GM23338 (cell line): ENCODE results near the gene CTCFL. TPM values are rescaled to one million over a fixed set of nuclear protein-coding genes. Genes with fewer than 3 reads are reported as not detected.

Experiments used
- ATAC-seq: fragments of 200-7000 bp; cut with Tn5 transposase; 3 replicates; pipeline ENCODE4 v1.9.1; 2020
- DNase-seq: peaks from one replicate; pipeline ENCODE4 v3.0.0-alpha.2; 2015; ENCODE audit warnings: low spot score
- H2AFZ ChIP-seq: fragments of 200-600 bp; sonication (generic); 2 replicates; pipeline ENCODE4 v1.8.0; 2016; ENCODE audit warnings: antibody characterized with exemption, mild to moderate bottlenecking, moderate library complexity
- H3F3A ChIP-seq: fragments of 200-600 bp; sonication (generic); replicated peaks from 2 replicates; pipeline ENCODE4 v1.8.0; 2017; ENCODE audit warnings: antibody characterized with exemption, mixed run types, low read depth
- H3K27ac ChIP-seq: fragments of 200-600 bp; sonication (generic); 2 replicates; pipeline ENCODE4 v1.6.1; 2016; ENCODE audit warnings: low read depth
- H3K27me3 ChIP-seq: fragments of 200-600 bp; sonication (generic); 2 replicates; pipeline ENCODE4 v1.8.0; 2016; ENCODE audit warnings: mild to moderate bottlenecking, mixed run types, moderate library complexity; ENCODE audit not compliant: insufficient read depth
- H3K36me3 ChIP-seq: fragments of 200-600 bp; sonication (generic); 2 replicates; pipeline ENCODE4 v1.8.0; 2016; ENCODE audit warnings: mild to moderate bottlenecking; ENCODE audit not compliant: insufficient read depth
- H3K4me1 ChIP-seq: fragments of 200-600 bp; sonication (generic); 2 replicates; pipeline ENCODE4 v1.8.0; 2016; ENCODE audit warnings: mild to moderate bottlenecking, moderate library complexity; ENCODE audit not compliant: insufficient read depth
- H3K4me2 ChIP-seq: fragments of 200-600 bp; sonication (generic); 2 replicates; pipeline ENCODE4 v1.7.1; 2017; ENCODE audit warnings: mixed run types
- H3K4me3 ChIP-seq: fragments of 200-600 bp; sonication (generic); 2 replicates; pipeline ENCODE4 v1.6.1; 2016; ENCODE audit warnings: mixed run types
- H3K79me2 ChIP-seq: fragments of 200-600 bp; sonication (generic); replicated peaks from 2 replicates; pipeline ENCODE4 v1.8.0; 2017; ENCODE audit warnings: mild to moderate bottlenecking; ENCODE audit not compliant: insufficient read depth
- H3K9me2 ChIP-seq: fragments of 200-600 bp; sonication (generic); 2 replicates; pipeline ENCODE4 v1.8.0; 2017; ENCODE audit not compliant: insufficient read depth
- H4K20me1 ChIP-seq: fragments of 200-600 bp; sonication (generic); replicated peaks from 2 replicates; pipeline ENCODE4 v1.8.0; 2017; ENCODE audit warnings: mild to moderate bottlenecking; ENCODE audit not compliant: insufficient read depth
- H3K27ac Mint-ChIP-seq: 2 replicates; pipeline ENCODE4 v1.8.0; 2020; ENCODE audit warnings: inconsistent platforms, mild to moderate bottlenecking, moderate library complexity, mixed read lengths
- H3K27me3 Mint-ChIP-seq: 3 replicates; pipeline ENCODE4 v1.8.0; 2022; ENCODE audit warnings: low read depth, mild to moderate bottlenecking, moderate library complexity, mixed read lengths, inconsistent platforms; ENCODE audit not compliant: insufficient read depth, poor library complexity
- H3K36me3 Mint-ChIP-seq: 3 replicates; pipeline ENCODE4 v1.8.0; 2021; ENCODE audit warnings: low read depth, mild to moderate bottlenecking, inconsistent platforms, moderate library complexity, mixed read lengths
- H3K4me1 Mint-ChIP-seq: 3 replicates; pipeline ENCODE4 v1.8.0; 2020; ENCODE audit warnings: mild to moderate bottlenecking, inconsistent platforms, mixed read lengths
- H3K4me3 Mint-ChIP-seq: 3 replicates; pipeline ENCODE4 v1.8.0; 2021; ENCODE audit warnings: moderate library complexity, mild to moderate bottlenecking, inconsistent platforms, mixed read lengths
- H3K9me3 Mint-ChIP-seq: 3 replicates; pipeline ENCODE4 v1.8.0; 2020; ENCODE audit warnings: moderate library complexity, mild to moderate bottlenecking, inconsistent platforms, mixed read lengths
- EZH2 ChIP-seq: fragments of 200-600 bp; sonication (generic); IDR thresholded peaks from one replicate; pipeline ENCODE4 v1.8.0; 2017; ENCODE audit warnings: antibody characterized with exemption, mild to moderate bottlenecking, low read depth; ENCODE audit not compliant: unreplicated experiment
- EZH2phosphoT487 ChIP-seq: fragments of 200-600 bp; sonication (generic); IDR thresholded peaks from one replicate; pipeline ENCODE4 v1.8.1; 2018; ENCODE audit warnings: antibody characterized with exemption; ENCODE audit not compliant: unreplicated experiment
- POLR2AphosphoS5 ChIP-seq: IDR thresholded peaks from 2 replicates; pipeline ENCODE4 v1.6.1; 2016; ENCODE audit warnings: antibody characterized with exemption, low read depth
- STAT1 ChIP-seq: IDR thresholded peaks from one replicate; pipeline ENCODE4 v1.6.1; 2016; ENCODE audit warnings: antibody characterized with exemption; ENCODE audit not compliant: unreplicated experiment
- ZNF114 ChIP-seq: fragments of 250-450 bp; sonication (Bioruptor Pico); IDR thresholded peaks from 2 replicates; pipeline ENCODE4 v1.5.0; 2020; ENCODE audit warnings: mild to moderate bottlenecking, moderate library complexity
- polyA plus RNA-seq: library from polyadenylated mRNA; unstranded; fragments of >200 nt; fragmentation: Nextera tagmentation; extraction: Ambion mirVana; gene quantifications from 2 replicates; pipeline ENCODE4 v1.2.1, GENCODE V29; 2016
- total RNA-seq: library from RNA; depleted of rRNA; stranded (reverse); fragments of >200 nt; shearing (Covaris generic); gene quantifications from 2 replicates; pipeline ENCODE4 v1.2.3, GENCODE V29; 2014
- TF ChIP-seq, protein P1 (sequence below): fragments of 250-450 bp; sonication (Bioruptor Pico); IDR thresholded peaks from 2 replicates; pipeline ENCODE4 v1.5.0; 2020; ENCODE audit warnings: mild to moderate bottlenecking, moderate library complexity

Gene CTCFL
- total and polyA plus RNA-seq, 2 experiments from 2014 or later = 0.55 to 1.4 TPM

DNA sequence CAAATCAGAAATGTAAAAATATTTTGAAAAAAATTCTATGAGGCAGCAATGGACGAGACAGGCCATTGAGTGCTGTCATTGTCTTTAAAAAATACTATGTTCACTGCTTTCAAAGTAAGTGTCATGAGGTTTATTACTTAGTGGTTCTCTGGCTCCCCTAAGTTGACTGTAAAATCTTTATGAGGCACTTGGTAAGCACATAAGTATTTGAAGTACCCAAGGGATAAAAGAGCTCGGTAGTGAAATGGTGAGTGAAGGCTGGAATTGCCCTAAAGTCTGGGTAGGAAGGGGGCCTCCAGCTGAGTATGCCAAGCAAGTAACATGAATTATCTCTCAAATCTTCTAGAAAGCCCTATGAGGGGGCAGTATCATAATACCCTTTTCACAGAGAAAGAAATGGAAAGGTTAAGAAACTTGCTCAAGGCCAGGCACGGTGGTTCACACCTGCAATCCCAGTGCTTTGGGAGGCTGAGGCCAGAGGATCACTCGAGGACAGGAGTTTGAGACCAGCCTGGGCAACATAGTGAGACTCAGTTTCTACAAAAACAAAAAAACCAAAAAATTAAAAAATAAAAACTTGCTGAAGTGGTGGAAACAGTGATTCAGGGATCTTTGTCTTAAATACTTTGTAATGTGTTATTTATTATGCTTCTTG lies 5.5 kb upstream of the CTCFL start:
- ATAC-seq = no peak
- H3K27ac Mint-ChIP-seq = no peak overlapping the region

More for the DNA sequence above, 5.5 kb upstream of the CTCFL start:
- H3K4me1 ChIP-seq = no peaks in the 10 kb centered on the region
- no peak overlapping the region for H3K4me3 ChIP-seq
- no peak for TF ChIP-seq EZH2
- TF ChIP-seq EZH2phosphoT487 = no peak
- no peak for TF ChIP-seq ZNF114 (CRISPR knock-in tag)
- no peak for TF ChIP-seq POLR2AphosphoS5
- TF ChIP-seq STAT1 = no peak
- TF ChIP-seq, protein P1, sequence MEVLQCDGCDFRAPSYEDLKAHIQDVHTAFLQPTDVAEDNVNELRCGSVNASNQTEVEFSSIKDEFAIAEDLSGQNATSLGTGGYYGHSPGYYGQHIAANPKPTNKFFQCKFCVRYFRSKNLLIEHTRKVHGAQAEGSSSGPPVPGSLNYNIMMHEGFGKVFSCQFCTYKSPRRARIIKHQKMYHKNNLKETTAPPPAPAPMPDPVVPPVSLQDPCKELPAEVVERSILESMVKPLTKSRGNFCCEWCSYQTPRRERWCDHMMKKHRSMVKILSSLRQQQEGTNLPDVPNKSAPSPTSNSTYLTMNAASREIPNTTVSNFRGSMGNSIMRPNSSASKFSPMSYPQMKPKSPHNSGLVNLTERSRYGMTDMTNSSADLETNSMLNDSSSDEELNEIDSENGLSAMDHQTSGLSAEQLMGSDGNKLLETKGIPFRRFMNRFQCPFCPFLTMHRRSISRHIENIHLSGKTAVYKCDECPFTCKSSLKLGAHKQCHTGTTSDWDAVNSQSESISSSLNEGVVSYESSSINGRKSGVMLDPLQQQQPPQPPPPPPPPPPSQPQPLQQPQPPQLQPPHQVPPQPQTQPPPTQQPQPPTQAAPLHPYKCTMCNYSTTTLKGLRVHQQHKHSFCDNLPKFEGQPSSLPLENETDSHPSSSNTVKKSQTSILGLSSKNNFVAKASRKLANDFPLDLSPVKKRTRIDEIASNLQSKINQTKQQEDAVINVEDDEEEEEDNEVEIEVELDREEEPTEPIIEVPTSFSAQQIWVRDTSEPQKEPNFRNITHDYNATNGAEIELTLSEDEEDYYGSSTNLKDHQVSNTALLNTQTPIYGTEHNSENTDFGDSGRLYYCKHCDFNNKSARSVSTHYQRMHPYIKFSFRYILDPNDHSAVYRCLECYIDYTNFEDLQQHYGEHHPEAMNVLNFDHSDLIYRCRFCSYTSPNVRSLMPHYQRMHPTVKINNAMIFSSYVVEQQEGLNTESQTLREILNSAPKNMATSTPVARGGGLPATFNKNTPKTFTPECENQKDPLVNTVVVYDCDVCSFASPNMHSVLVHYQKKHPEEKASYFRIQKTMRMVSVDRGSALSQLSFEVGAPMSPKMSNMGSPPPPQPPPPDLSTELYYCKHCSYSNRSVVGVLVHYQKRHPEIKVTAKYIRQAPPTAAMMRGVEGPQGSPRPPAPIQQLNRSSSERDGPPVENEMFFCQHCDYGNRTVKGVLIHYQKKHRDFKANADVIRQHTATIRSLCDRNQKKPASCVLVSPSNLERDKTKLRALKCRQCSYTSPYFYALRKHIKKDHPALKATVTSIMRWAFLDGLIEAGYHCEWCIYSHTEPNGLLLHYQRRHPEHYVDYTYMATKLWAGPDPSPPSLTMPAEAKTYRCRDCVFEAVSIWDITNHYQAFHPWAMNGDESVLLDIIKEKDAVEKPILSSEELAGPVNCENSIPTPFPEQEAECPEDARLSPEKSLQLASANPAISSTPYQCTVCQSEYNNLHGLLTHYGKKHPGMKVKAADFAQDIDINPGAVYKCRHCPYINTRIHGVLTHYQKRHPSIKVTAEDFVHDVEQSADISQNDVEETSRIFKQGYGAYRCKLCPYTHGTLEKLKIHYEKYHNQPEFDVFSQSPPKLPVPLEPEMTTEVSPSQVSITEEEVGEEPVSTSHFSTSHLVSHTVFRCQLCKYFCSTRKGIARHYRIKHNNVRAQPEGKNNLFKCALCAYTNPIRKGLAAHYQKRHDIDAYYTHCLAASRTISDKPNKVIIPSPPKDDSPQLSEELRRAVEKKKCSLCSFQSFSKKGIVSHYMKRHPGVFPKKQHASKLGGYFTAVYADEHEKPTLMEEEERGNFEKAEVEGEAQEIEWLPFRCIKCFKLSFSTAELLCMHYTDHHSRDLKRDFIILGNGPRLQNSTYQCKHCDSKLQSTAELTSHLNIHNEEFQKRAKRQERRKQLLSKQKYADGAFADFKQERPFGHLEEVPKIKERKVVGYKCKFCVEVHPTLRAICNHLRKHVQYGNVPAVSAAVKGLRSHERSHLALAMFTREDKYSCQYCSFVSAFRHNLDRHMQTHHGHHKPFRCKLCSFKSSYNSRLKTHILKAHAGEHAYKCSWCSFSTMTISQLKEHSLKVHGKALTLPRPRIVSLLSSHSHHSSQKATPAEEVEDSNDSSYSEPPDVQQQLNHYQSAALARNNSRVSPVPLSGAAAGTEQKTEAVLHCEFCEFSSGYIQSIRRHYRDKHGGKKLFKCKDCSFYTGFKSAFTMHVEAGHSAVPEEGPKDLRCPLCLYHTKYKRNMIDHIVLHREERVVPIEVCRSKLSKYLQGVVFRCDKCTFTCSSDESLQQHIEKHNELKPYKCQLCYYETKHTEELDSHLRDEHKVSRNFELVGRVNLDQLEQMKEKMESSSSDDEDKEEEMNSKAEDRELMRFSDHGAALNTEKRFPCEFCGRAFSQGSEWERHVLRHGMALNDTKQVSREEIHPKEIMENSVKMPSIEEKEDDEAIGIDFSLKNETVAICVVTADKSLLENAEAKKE (CRISPR knock-in tag) = no peak
- Mint-ChIP-seq H3K9me3 (peaks cover 26% of the 10 kb centered on the region), H3K27me3 (peaks cover 2% of the 10 kb centered on the region), H3K4me3 (no peak overlapping the region), H3K4me1 (no peaks in the 10 kb centered on the region), H3K36me3 (peaks cover under 1% of the 10 kb centered on the region; the same call in 1 of the 3 replicates)
- H3K79me2 ChIP-seq = no peaks in the 10 kb centered on the region
- no peak overlapping the region for H2AFZ ChIP-seq
- no peak overlapping the region for H3K27ac ChIP-seq
- peaks cover 5% of the 10 kb centered on the region; the same call in 1 of the 2 replicates for H3K9me2 ChIP-seq
- DNase-seq = no peak
- H4K20me1 ChIP-seq = no peaks in the 10 kb centered on the region
- H3F3A ChIP-seq = no peaks in the 10 kb centered on the region
- H3K27me3 ChIP-seq = no peaks in the 10 kb centered on the region
- H3K36me3 ChIP-seq = no peaks in the 10 kb centered on the region
- no peak overlapping the region for H3K4me2 ChIP-seq
